ENCODE data around the gene KCNQ4. TPM values are rescaled to one million over a fixed set of nuclear protein-coding genes. Genes with fewer than 3 reads are reported as not detected.
A peak's percentile ranks its signal among the peaks of the same experiment; 100 is the strongest.

Gene KCNQ4
- total RNA-seq, 1 experiment from 2014 or later = 1.4 TPM

DNA sequence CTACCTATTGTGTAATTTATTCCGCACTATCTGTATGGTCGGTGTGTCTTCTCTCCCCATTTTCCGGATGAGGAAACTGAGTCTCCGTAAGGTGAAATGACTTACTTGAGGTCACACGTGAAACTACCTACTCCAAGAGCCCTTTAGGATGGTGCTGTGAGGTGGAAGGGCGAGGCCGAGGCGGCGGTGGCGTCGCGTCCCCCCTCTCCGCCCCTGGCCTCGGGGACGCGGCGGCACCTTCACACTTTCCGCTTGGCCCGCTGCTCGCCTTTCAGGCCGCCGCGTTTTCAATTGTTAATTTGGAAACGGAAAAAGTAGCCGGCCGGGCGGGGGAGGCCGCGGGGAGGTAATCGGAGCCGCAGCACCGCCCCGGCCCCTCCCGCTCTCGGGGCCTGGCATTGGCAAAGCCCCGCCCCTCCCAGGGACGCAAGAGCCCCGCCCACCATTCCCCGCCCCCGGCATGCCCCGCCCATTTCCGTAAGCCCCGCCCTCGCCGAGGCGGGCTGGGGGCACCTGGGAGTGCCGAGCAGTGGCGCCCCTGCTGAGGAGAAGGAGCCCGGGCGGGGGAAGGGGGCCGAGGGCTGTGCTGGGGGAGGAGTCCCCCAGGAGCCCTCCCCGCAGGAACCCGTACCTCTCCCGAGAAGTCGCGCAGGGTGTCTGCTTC lies 18.6 kb downstream of the KCNQ4 start:
- Histone ChIP-seq H2AK5ac (ENCODE audit: insufficient read length, low read length) (no peak overlapping the region), H2BK5ac (ENCODE audit: insufficient read length, low read length) (no peak overlapping the region), H3K18ac (ENCODE audit: insufficient read length, low read depth, low read length) (no peak overlapping the region), H2BK120ac (ENCODE audit: low read depth, low read length, poor library complexity, severe bottlenecking) (no peak overlapping the region), H4K5ac (ENCODE audit: insufficient read length, low read depth, low read length) (no peak overlapping the region), H4K8ac (replicated peaks; ENCODE audit: insufficient read length, low read depth, low read length) (no peak overlapping the region), H2AFZ (ENCODE audit: low read length) (no peak overlapping the region), H3K4me1 (ENCODE audit: insufficient read depth, low read length) (0 out of 2 replicates have a peak, but pooled peaks cover 5% of the 10 kb centered on the region), H3K9me3 (ENCODE audit: control insufficient read depth, low read depth, low read length) (no peaks in the 10 kb centered on the region), H3K23me2 (ENCODE audit: insufficient read length, low read depth, low read length, poor library complexity, severe bottlenecking) (peaks cover 3% of the 10 kb centered on the region), H2BK20ac (ENCODE audit: low read depth, low read length, poor library complexity, severe bottlenecking) (no peak overlapping the region), H2BK12ac (ENCODE audit: insufficient read length, low read depth, low read length) (no peak overlapping the region), H3K79me1 (ENCODE audit: insufficient read depth, low read depth, low read length, poor library complexity, severe bottlenecking) (no peaks in the 10 kb centered on the region), H3K4ac (ENCODE audit: low read depth, low read length) (no peak overlapping the region), H3K4me2 (ENCODE audit: insufficient read depth, insufficient read length, low read length) (peak overlapping the region; percentile 28), H3K79me2 (ENCODE audit: insufficient read depth, low read length) (no peaks in the 10 kb centered on the region), H3K23ac (ENCODE audit: insufficient read length, low read depth, low read length) (no peak overlapping the region), H3K9ac (ENCODE audit: extremely low read depth, insufficient read length, low read length) (no peak overlapping the region), H3K27me3 (ENCODE audit: insufficient read depth, low read length) (no peaks in the 10 kb centered on the region), H3K27ac (ENCODE audit: insufficient read length, low read depth, low read length) (no peak overlapping the region), H3T11ph (ENCODE audit: low read length) (no peak overlapping the region), H4K20me1 (ENCODE audit: control insufficient read depth, insufficient read depth, insufficient read length) (no peaks in the 10 kb centered on the region), H2BK15ac (ENCODE audit: low read depth, low read length) (no peak overlapping the region), H3K56ac (ENCODE audit: insufficient read length, low read depth, low read length) (no peak overlapping the region), H4K91ac (ENCODE audit: insufficient read length, low read depth, low read length) (no peak overlapping the region), H3K14ac (ENCODE audit: insufficient read depth, low read length) (no peak overlapping the region)
- Mint-ChIP-seq H3K27ac (no peak overlapping the region), H3K36me3 (ENCODE audit: insufficient read depth in 1 of 3, low read depth in 3 of 3) (no peaks in the 10 kb centered on the region), H3K9me3 (no peaks in the 10 kb centered on the region), H3K27me3 (ENCODE audit: low read depth) (peaks cover 23% of the 10 kb centered on the region), H3K4me1 (peaks cover 50 to 69% of the 10 kb centered on the region in 2 experiments), H3K4me3 (peak overlapping the region; percentile 42 to 60; a peak in 3 of 5 replicates)
- DNase-seq = peak; percentile 95
- TF ChIP-seq, protein P1, sequence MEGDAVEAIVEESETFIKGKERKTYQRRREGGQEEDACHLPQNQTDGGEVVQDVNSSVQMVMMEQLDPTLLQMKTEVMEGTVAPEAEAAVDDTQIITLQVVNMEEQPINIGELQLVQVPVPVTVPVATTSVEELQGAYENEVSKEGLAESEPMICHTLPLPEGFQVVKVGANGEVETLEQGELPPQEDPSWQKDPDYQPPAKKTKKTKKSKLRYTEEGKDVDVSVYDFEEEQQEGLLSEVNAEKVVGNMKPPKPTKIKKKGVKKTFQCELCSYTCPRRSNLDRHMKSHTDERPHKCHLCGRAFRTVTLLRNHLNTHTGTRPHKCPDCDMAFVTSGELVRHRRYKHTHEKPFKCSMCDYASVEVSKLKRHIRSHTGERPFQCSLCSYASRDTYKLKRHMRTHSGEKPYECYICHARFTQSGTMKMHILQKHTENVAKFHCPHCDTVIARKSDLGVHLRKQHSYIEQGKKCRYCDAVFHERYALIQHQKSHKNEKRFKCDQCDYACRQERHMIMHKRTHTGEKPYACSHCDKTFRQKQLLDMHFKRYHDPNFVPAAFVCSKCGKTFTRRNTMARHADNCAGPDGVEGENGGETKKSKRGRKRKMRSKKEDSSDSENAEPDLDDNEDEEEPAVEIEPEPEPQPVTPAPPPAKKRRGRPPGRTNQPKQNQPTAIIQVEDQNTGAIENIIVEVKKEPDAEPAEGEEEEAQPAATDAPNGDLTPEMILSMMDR (conservative IDR thresholded peaks at IDR 0.05) = no peak
- no CpG with 5 or more reads among the region's 56 CpGs for WGBS (ENCODE audit: extremely low coverage, insufficient read length, low lambda C conversion rate)
